Mucosa of stomach (tissue), 1 donor: ENCODE measurements around the gene SPEF1.

Experiments used
- H3K27me3 ChIP-seq: one replicate; pipeline ENCODE4 v1.7.0; 2013; ENCODE audit warnings: mild to moderate bottlenecking, low read length; ENCODE audit not compliant: control insufficient read depth, insufficient read depth
- H3K36me3 ChIP-seq: one replicate; pipeline ENCODE4 v1.7.0; 2013; ENCODE audit warnings: low read length; ENCODE audit not compliant: control insufficient read depth, insufficient read depth
- H3K4me1 ChIP-seq: one replicate; pipeline ENCODE4 v1.7.0; 2013; ENCODE audit warnings: mild to moderate bottlenecking, low read length; ENCODE audit not compliant: control insufficient read depth, insufficient read depth
- H3K4me3 ChIP-seq: one replicate; pipeline ENCODE4 v1.7.0; 2013; ENCODE audit warnings: low read length
- H3K9ac ChIP-seq: one replicate; pipeline ENCODE4 v1.7.0; 2013; ENCODE audit warnings: mild to moderate bottlenecking, low read length, moderate library complexity
- H3K9me3 ChIP-seq: one replicate; pipeline ENCODE4 v1.7.0; 2013; ENCODE audit warnings: mild to moderate bottlenecking, low read length, moderate library complexity; ENCODE audit not compliant: control insufficient read depth
- donor health status: Pancreatic carcinoma.

SPEF1 gene

GRCh38 chr20:3738111-3739053 lies 42.9 kb downstream of the SPEF1 start:
- peaks cover 17% of the 10 kb centered on the region for H3K4me1 ChIP-seq
- peaks cover 5% of the 10 kb centered on the region for H3K27me3 ChIP-seq
- no peaks in the 10 kb centered on the region for H3K36me3 ChIP-seq
- H3K4me3 ChIP-seq: no peak overlapping the region
- H3K9me3 ChIP-seq: no peaks in the 10 kb centered on the region
- no peak overlapping the region for H3K9ac ChIP-seq

GRCh38 chr20:3735768-3736167 lies 45.5 kb downstream of the SPEF1 start:
- Histone ChIP-seq H3K9ac (no peak overlapping the region), H3K4me3 (no peak overlapping the region), H3K4me1 (peaks cover 24% of the 10 kb centered on the region), H3K36me3 (no peaks in the 10 kb centered on the region), H3K9me3 (no peaks in the 10 kb centered on the region), H3K27me3 (peaks cover 22% of the 10 kb centered on the region)

- H3K4me1 ChIP-seq: peaks cover 24% of the 10 kb centered on the region
- H3K27me3 ChIP-seq: peaks cover 22% of the 10 kb centered on the region
- H3K4me3 ChIP-seq: no peak overlapping the region
- H3K9ac ChIP-seq: no peak overlapping the region
- no peaks in the 10 kb centered on the region for H3K9me3 ChIP-seq
- no peaks in the 10 kb centered on the region for H3K36me3 ChIP-seq
Observed at GRCh38 chr20:3734111-3734843, 47.0 kb downstream of the SPEF1 start.

GRCh38 chr20:3733119-3733995 lies 47.9 kb downstream of the SPEF1 start:
- H3K4me1 ChIP-seq: peaks cover 24% of the 10 kb centered on the region
- H3K9me3 ChIP-seq: no peaks in the 10 kb centered on the region
- H3K9ac ChIP-seq: peak overlapping the region; percentile 22
- H3K36me3 ChIP-seq: no peaks in the 10 kb centered on the region
- H3K4me3 ChIP-seq: no peak overlapping the region
- H3K27me3 ChIP-seq: peaks cover 25% of the 10 kb centered on the region

GRCh38 chr20:3732327-3733118 lies 48.7 kb downstream of the SPEF1 start, which contains the start of gene HSPA12B:
HSPA12B (plus strand) TSS chr20:3732685; CDS start chr20:3738675, 5,990 bp downstream.
- H3K4me3 ChIP-seq: no peak within 1 kb of the TSS
- H3K9ac ChIP-seq: peak within 1 kb of the TSS; percentile 22
- H3K9me3 ChIP-seq: no peaks in the 10 kb centered on the region
- no peaks in the 10 kb centered on the region for H3K36me3 ChIP-seq
- peaks cover 24% of the 10 kb centered on the region for H3K4me1 ChIP-seq
- peaks cover 25% of the 10 kb centered on the region for H3K27me3 ChIP-seq

- H3K36me3 ChIP-seq: no peaks in the 10 kb centered on the region
- H3K9me3 ChIP-seq: no peaks in the 10 kb centered on the region
- H3K27me3 ChIP-seq: peaks cover 25% of the 10 kb centered on the region
- no peak overlapping the region for H3K4me3 ChIP-seq
- H3K9ac ChIP-seq: no peak overlapping the region
- H3K4me1 ChIP-seq: peaks cover 24% of the 10 kb centered on the region
Observed at GRCh38 chr20:3731944-3732326, 49.3 kb downstream of the SPEF1 start.

- H3K27me3 ChIP-seq: peaks cover 25% of the 10 kb centered on the region
- peaks cover 24% of the 10 kb centered on the region for H3K4me1 ChIP-seq
- no peak overlapping the region for H3K9ac ChIP-seq
- H3K36me3 ChIP-seq: no peaks in the 10 kb centered on the region
- H3K4me3 ChIP-seq: no peak overlapping the region
- no peaks in the 10 kb centered on the region for H3K9me3 ChIP-seq
Observed at GRCh38 chr20:3730803-3731672, 50.2 kb downstream of the SPEF1 start.

- no peaks in the 10 kb centered on the region for H3K36me3 ChIP-seq
- no peak overlapping the region for H3K9ac ChIP-seq
- H3K4me1 ChIP-seq: peaks cover 23% of the 10 kb centered on the region
- H3K27me3 ChIP-seq: peaks cover 25% of the 10 kb centered on the region
- no peak overlapping the region for H3K4me3 ChIP-seq
- no peaks in the 10 kb centered on the region for H3K9me3 ChIP-seq
Observed at GRCh38 chr20:3729811-3730540, 51.3 kb downstream of the SPEF1 start.

GRCh38 chr20:3729378-3729777 lies 51.9 kb downstream of the SPEF1 start:
- Histone ChIP-seq H3K4me1 (peaks cover 17% of the 10 kb centered on the region), H3K4me3 (no peak overlapping the region), H3K27me3 (peaks cover 25% of the 10 kb centered on the region), H3K9ac (no peak overlapping the region), H3K9me3 (no peaks in the 10 kb centered on the region), H3K36me3 (no peaks in the 10 kb centered on the region)

GRCh38 chr20:3728876-3729275 lies 52.4 kb downstream of the SPEF1 start:
- Histone ChIP-seq H3K36me3 (no peaks in the 10 kb centered on the region), H3K9me3 (no peaks in the 10 kb centered on the region), H3K9ac (no peak overlapping the region), H3K4me3 (no peak overlapping the region), H3K4me1 (peaks cover 12% of the 10 kb centered on the region), H3K27me3 (peaks cover 25% of the 10 kb centered on the region)
